Calu3 (cell line): Measurements from ENCODE around the gene TOE1. TPM values are rescaled to one million over a fixed set of nuclear protein-coding genes. Genes with fewer than 3 reads are reported as not detected.

Source experiments
- BruUV-seq: library from RNA; stranded (reverse); fragments of 400-500 nt; replicated peaks from 2 replicates; lab custom pipeline; 2021; lab: Mats Ljungman, UMichigan
- CTCF ChIA-PET: fragments of 300-600 bp; sonication (Branson Sonifier 250); formaldehyde crosslinking; loops from one replicate; lab custom pipeline; 2022; ENCODE audit warnings: antibody characterized with exemption; lab: Charles Lee
- DNase-seq: peaks from one replicate; pipeline ENCODE4 v3.0.0; 2022
- H3K27ac Mint-ChIP-seq: one replicate; pipeline ENCODE4 v1.8.0; 2022; ENCODE audit warnings: mixed read lengths; ENCODE audit not compliant: unreplicated experiment
- H3K27me3 Mint-ChIP-seq: one replicate; pipeline ENCODE4 v1.8.0; 2022; ENCODE audit warnings: mixed read lengths; ENCODE audit not compliant: unreplicated experiment
- H3K36me3 Mint-ChIP-seq: one replicate; pipeline ENCODE4 v1.8.0; 2022; ENCODE audit warnings: mild to moderate bottlenecking, moderate library complexity, mixed read lengths; ENCODE audit not compliant: insufficient read depth, unreplicated experiment
- H3K4me1 Mint-ChIP-seq: one replicate; pipeline ENCODE4 v1.8.0; 2022; ENCODE audit warnings: mild to moderate bottlenecking, low read depth, mixed read lengths; ENCODE audit not compliant: unreplicated experiment
- H3K4me3 Mint-ChIP-seq: one replicate; pipeline ENCODE4 v1.8.0; 2022; ENCODE audit warnings: mild to moderate bottlenecking, low read depth, moderate library complexity, mixed read lengths; ENCODE audit not compliant: unreplicated experiment
- H3K9me3 Mint-ChIP-seq: one replicate; pipeline ENCODE4 v1.8.0; 2022; ENCODE audit warnings: low read depth, mixed read lengths; ENCODE audit not compliant: unreplicated experiment
- intact Hi-C: fragments of 100-400 bp; cut with micrococcal nuclease; formaldehyde crosslinking; loops from one replicate; pipeline ENCODE4 v1.10.0; 2022; ENCODE audit not compliant: unreplicated experiment
- total RNA-seq: library from RNA; stranded (reverse); gene quantifications from 2 replicates; pipeline ENCODE4 v1.2.3, GENCODE V29; 2022
- TF ChIP-seq, protein P1 (sequence below): fragments of 200-600 bp; IDR thresholded peaks from one replicate; pipeline ENCODE4 v1.8.0; 2022; ENCODE audit warnings: antibody characterized with exemption; ENCODE audit not compliant: unreplicated experiment

TOE1 gene
- total RNA-seq, 1 experiment from 2014 or later: 14.2 TPM

DNA sequence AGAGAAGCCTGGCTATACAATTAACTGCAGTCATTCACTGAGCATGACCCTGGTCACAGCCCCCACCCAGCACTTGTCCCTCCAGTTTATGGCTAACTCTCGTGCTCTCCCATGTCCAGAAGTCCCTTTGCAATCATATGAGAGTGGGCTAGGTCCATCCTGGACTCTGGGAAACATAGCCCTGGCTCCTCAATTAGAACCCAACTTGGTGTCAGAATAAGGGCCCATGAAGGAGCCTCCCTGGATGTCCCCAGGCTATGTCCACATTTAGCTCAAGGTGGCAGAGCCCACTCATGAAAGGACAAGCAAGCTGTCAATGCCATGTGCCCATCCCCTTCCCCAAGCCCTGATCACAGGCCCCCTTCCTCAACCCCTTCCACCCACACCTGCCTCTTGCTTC, 40.7 kb upstream of the TOE1 start:
- H3K9me3 Mint-ChIP-seq: no peaks in the 10 kb centered on the region
- no peak overlapping the region for H3K27ac Mint-ChIP-seq
- intact Hi-C loops: no loop called here
- H3K36me3 Mint-ChIP-seq: peaks cover 26% of the 10 kb centered on the region
- no peak for DNase-seq
- BruUV-seq: no TSS peak
- peaks cover under 1% of the 10 kb centered on the region for H3K4me1 Mint-ChIP-seq
- no peak overlapping the region for H3K4me3 Mint-ChIP-seq
- CTCF ChIA-PET: interaction anchor here (1.5 to 2.1 kb wide), 3 partner anchors 281 to 288 kb away, joined by 4 to 23 read pairs (median 6); partner anchors contain the start of genes HECTD3 and UROD
- TF ChIP-seq, protein P1, sequence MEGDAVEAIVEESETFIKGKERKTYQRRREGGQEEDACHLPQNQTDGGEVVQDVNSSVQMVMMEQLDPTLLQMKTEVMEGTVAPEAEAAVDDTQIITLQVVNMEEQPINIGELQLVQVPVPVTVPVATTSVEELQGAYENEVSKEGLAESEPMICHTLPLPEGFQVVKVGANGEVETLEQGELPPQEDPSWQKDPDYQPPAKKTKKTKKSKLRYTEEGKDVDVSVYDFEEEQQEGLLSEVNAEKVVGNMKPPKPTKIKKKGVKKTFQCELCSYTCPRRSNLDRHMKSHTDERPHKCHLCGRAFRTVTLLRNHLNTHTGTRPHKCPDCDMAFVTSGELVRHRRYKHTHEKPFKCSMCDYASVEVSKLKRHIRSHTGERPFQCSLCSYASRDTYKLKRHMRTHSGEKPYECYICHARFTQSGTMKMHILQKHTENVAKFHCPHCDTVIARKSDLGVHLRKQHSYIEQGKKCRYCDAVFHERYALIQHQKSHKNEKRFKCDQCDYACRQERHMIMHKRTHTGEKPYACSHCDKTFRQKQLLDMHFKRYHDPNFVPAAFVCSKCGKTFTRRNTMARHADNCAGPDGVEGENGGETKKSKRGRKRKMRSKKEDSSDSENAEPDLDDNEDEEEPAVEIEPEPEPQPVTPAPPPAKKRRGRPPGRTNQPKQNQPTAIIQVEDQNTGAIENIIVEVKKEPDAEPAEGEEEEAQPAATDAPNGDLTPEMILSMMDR: no peak
- no peaks in the 10 kb centered on the region for H3K27me3 Mint-ChIP-seq

DNA sequence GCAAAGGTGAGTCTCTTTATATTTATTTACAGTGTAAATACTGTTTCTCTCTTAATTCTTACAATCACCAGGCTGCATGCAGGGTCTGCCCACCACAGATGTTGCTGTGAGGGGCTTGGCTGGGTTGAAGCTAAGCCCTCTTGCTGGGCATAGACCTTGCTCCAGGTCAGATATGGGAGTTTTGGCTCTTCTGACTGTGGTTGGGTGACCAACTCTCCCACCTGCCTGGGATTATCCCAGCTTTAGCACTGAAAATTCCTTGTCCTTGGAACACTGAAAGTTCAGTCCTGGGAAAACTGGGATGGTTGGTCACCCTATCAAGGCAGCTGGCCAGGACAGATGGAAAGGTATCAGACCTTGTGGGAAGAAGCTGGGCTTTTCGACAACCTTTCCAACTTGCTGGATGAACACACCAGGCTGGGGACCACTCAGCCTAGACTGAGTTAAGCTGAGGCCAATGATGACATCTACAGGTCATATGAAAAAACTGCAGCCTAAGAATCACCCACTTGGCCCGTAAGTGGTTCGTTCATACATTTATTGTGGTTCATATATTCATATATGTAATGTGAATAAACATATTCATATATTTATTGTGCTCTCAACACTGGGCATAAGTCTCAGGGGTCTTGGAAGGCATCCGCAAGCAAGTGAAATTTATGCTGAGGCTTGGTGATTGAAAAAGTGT, 39.8 kb upstream of the TOE1 start:
- TF ChIP-seq, protein P1: peak; percentile 64
- H3K27ac Mint-ChIP-seq: no peak overlapping the region
- intact Hi-C loops: loop anchor here (1.0 to 5.0 kb wide), 2 partner anchors 282 to 508 kb away; no protein-coding TSS in a partner anchor
- no peaks in the 10 kb centered on the region for H3K9me3 Mint-ChIP-seq
- H3K4me1 Mint-ChIP-seq: peaks cover 8% of the 10 kb centered on the region
- H3K27me3 Mint-ChIP-seq: no peaks in the 10 kb centered on the region
- H3K4me3 Mint-ChIP-seq: no peak overlapping the region
- peak; percentile 36 for DNase-seq
- BruUV-seq: no TSS peak
- CTCF ChIA-PET: interaction anchor here (0.5 to 1.5 kb wide), 4 partner anchors 131 to 288 kb away, joined by 3 to 23 read pairs (median 4); partner anchors contain the start of gene UROD
- peaks cover 29% of the 10 kb centered on the region for H3K36me3 Mint-ChIP-seq

DNA sequence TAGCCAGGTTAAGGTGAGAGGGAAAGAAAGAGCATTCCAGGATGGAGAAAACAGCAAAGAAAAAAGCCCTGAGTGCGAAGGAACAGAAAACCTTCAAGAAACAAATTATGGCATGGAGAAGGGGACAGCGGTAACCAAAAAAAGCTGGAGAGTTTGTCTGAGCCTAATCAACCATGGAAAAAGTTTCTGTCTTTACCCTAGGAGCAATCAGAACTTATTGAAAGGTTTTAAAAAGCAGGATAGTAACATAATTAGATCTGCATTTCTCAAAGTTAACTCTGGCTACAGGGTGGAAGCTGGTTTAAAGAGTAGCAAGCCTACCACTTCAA, 39.3 kb upstream of the TOE1 start:
- no peak overlapping the region for H3K27ac Mint-ChIP-seq
- H3K36me3 Mint-ChIP-seq: peaks cover 29% of the 10 kb centered on the region
- H3K4me1 Mint-ChIP-seq: peaks cover 8% of the 10 kb centered on the region
- no peak overlapping the region for H3K4me3 Mint-ChIP-seq
- TF ChIP-seq, protein P1: no peak
- BruUV-seq: no TSS peak
- intact Hi-C loops: loop anchor here (1.0 to 5.0 kb wide), 2 partner anchors 282 to 508 kb away; no protein-coding TSS in a partner anchor
- CTCF ChIA-PET: interaction anchor here (0.8 to 1.5 kb wide), 3 partner anchors 282 to 288 kb away, joined by 4 to 23 read pairs (median 5); partner anchors contain the start of gene UROD
- no peaks in the 10 kb centered on the region for H3K27me3 Mint-ChIP-seq
- no peaks in the 10 kb centered on the region for H3K9me3 Mint-ChIP-seq
- no peak for DNase-seq

DNA sequence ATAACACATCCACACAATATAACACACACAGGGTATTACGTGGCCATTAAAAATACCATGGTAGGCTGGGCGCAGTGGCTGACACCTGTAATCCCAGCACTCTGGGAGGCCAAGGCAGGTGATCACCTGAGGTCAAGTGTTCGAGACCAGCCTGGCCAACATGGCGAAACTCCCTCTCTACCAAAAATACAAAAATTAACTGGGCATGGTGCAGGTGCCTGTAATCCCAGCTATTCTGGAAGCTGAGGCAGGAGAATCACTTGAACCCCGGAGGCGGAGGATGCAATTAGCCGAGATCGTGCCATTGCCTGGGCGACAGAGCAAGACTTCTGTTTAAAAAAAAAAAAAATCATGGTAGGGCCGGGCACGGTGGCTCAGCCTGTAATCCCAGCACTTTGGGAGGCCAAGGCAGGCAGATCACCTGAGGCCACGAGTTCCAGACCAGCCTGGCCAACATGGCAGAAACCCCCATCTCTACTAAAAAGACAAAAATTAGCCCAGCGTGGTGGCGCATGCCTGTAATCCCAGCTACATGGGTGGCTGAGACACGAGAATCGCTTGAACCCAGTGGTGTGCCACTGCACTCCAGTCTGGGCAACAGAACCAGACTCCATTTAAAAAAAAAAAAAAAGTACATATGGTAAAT, 37.3 kb upstream of the TOE1 start:
- Mint-ChIP-seq H3K27me3 (no peaks in the 10 kb centered on the region), H3K4me1 (peaks cover 8% of the 10 kb centered on the region), H3K9me3 (no peaks in the 10 kb centered on the region), H3K27ac (no peak overlapping the region), H3K4me3 (peak overlapping the region; percentile 81), H3K36me3 (peaks cover 29% of the 10 kb centered on the region)
- TF ChIP-seq, protein P1: no peak
- intact Hi-C loops: loop anchor here (5.0 kb wide), 1 partner anchor 510 kb away; no protein-coding TSS in a partner anchor
- DNase-seq: no peak
- CTCF ChIA-PET: interaction anchor here (0.6 to 2.6 kb wide), 5 partner anchors 24 to 291 kb away, joined by 3 to 30 read pairs (median 21); partner anchors contain the start of genes HECTD3, HPDL, MUTYH and TOE1
- no TSS peak for BruUV-seq
